HAP-1 (cell line): ENCODE measurements around the gene GLIS2.
A peak's percentile ranks its signal among the peaks of the same experiment; 100 is the strongest.

Experiments used
- DNase-seq, 2 experiments: peaks; one replicate each; pipeline ENCODE4 v3.0.0-alpha.2; 2016 to 2020; ENCODE audit warnings: low spot score in 2 of 2
- H3K27me3 ChIP-seq: fragments of 250-450 bp; sonication (Bioruptor Pico); 2 replicates; pipeline ENCODE4 v1.5.1; 2020; ENCODE audit warnings: low read depth, mild to moderate bottlenecking, moderate library complexity
- H3K36me3 ChIP-seq: fragments of 250-450 bp; sonication (Bioruptor Pico); replicated peaks from 2 replicates; pipeline ENCODE4 v1.5.1; 2020; ENCODE audit warnings: mild to moderate bottlenecking
- H3K4me1 ChIP-seq: fragments of 250-450 bp; sonication (Bioruptor Pico); 2 replicates; pipeline ENCODE4 v1.5.1; 2020; ENCODE audit warnings: mild to moderate bottlenecking
- H3K4me3 ChIP-seq: fragments of 250-450 bp; sonication (Bioruptor Pico); 2 replicates; pipeline ENCODE4 v1.5.1; 2020; ENCODE audit warnings: mild to moderate bottlenecking, moderate library complexity
- H3K9me3 ChIP-seq: fragments of 250-450 bp; sonication (Bioruptor Pico); 2 replicates; pipeline ENCODE4 v1.5.1; 2020; ENCODE audit warnings: mild to moderate bottlenecking, moderate library complexity
- in situ Hi-C: fragments of 300-500 bp; cut with MboI; formaldehyde crosslinking; loops from 3 replicates; pipeline ENCODE4 v1.14.3; 2020; ENCODE audit warnings: low sequenced_read_pairs, inconsistent platforms, mixed read lengths

GLIS2 gene

GRCh38 chr16:4307215-4308037 lies 8.4 kb upstream of the GLIS2 start:
- Histone ChIP-seq H3K4me1 (peaks cover 9% of the 10 kb centered on the region), H3K4me3 (peak overlapping the region; percentile 66), H3K27me3 (no peaks in the 10 kb centered on the region), H3K9me3 (no peaks in the 10 kb centered on the region), H3K36me3 (peaks cover 12% of the 10 kb centered on the region)
- DNase-seq = peak; percentile 90 to 97
- in situ Hi-C loops = no loop called here

GRCh38 chr16:4309102-4309832 lies 6.6 kb upstream of the GLIS2 start:
- DNase-seq = no peak
- in situ Hi-C loops = no loop called here
- H3K9me3 ChIP-seq = no peaks in the 10 kb centered on the region
- H3K4me3 ChIP-seq = no peak overlapping the region
- H3K36me3 ChIP-seq = peaks cover 10% of the 10 kb centered on the region
- peaks cover 13% of the 10 kb centered on the region for H3K4me1 ChIP-seq
- H3K27me3 ChIP-seq = no peaks in the 10 kb centered on the region

DNA sequence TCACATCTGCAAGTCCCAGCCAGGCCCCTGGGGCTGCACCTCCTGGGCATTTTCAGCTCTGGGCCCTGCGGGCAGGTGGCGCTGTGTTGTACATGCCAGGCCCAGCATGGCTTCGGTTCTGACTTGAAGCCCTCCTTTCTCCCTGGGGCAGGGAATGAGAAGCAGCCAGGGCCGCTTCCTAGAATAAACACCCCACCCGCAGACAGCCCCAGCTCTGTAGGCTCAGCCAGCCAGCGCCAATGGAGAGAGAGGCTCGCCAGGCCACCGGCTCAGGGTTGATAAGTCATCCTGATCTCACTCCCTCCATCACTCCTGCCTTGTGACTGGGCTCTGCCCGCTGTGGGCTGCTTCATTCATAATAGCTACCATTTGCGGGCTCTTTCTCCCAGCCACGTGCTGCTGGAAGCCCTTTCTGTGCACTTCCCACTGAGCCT lies 6.0 kb upstream of the GLIS2 start:
- in situ Hi-C loops = no loop called here

DNA sequence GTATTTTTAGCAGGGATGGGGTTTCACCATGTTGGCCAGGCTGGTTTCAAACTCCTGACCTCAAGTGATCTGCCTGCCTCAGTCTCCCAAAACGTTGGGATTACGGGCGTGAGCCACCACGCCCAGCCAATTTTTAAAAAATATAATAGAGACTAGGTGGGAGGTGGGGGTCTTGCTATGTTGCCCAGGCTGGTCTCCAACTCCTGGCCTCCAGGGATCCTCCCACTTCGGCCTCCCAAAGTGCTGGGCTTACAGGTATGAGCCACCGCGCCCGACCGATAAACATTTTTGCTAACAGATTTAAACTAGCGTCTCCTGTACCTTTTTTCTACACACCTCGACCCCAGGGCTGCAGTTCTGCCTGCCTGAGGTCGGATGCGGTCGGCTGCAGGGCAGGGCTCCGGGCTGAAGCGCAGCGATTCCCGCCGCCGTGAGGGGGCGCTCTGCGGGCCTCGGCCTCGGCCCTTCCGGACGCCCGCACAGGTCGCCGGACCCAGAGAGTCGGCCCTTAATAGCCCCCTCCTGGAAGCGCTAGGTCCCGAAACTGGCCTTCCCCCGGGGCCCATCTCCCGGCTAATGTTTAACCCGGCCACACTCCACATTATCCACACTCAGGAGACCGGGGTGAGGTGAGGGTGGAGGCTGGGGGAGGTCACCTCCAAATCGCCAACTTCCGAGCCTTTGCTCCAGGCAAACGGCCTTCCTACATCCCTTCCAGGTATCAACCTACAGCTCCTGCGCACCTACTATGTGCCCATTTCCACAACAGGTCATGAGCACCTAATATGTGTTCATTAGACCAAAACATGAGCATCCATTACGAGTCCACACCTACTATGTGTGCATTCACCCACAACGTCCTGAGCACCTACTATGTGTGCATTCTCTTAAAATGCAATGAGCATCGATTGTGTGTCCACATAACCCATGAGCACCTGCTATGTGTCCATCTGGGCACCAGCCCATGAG lies 2.0 kb upstream of the GLIS2 start:
- in situ Hi-C loops = no loop called here
- H3K4me1 ChIP-seq = peaks cover 30% of the 10 kb centered on the region
- H3K36me3 ChIP-seq = no peaks in the 10 kb centered on the region
- DNase-seq = peak; percentile 19 to 83
- no peaks in the 10 kb centered on the region for H3K9me3 ChIP-seq
- peak overlapping the region; percentile 16 for H3K4me3 ChIP-seq
- no peaks in the 10 kb centered on the region for H3K27me3 ChIP-seq

More for the DNA sequence above, 6.0 kb upstream of the GLIS2 start:
- Histone ChIP-seq H3K27me3 (no peaks in the 10 kb centered on the region), H3K4me3 (no peak overlapping the region), H3K4me1 (peaks cover 17% of the 10 kb centered on the region), H3K36me3 (peaks cover 10% of the 10 kb centered on the region), H3K9me3 (no peaks in the 10 kb centered on the region)
- peak in 1 of 2 experiments; percentile 44 for DNase-seq

DNA sequence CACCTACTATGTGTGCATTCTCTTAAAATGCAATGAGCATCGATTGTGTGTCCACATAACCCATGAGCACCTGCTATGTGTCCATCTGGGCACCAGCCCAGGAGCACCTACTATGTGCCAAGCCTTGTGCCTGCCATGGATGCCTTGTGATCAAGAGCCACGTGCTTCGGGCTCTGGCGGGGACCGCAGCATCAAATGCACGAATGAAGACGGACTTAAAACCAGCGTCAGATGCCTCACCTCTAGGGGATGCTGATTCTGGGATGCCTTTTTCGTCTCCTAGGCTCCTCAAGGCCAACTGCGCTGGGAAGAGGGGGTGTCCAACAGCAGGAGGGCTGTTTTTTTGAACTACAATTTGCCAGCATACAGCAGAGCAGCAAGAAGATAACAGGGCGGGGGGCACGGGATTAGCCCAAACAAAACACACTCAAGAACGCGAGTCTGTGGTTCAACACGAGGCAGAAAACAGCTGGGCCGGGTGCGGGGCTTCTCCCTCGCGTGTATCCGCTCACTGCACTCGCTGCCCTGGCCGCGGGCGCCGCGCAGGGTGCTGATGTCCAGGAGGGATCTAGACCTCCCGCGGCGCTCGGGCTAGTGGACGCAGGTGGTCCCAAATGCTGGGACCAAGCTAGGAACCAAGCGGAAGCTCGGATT lies 1.2 kb upstream of the GLIS2 start:
- DNase-seq = peak; percentile 55 to 63

DNA sequence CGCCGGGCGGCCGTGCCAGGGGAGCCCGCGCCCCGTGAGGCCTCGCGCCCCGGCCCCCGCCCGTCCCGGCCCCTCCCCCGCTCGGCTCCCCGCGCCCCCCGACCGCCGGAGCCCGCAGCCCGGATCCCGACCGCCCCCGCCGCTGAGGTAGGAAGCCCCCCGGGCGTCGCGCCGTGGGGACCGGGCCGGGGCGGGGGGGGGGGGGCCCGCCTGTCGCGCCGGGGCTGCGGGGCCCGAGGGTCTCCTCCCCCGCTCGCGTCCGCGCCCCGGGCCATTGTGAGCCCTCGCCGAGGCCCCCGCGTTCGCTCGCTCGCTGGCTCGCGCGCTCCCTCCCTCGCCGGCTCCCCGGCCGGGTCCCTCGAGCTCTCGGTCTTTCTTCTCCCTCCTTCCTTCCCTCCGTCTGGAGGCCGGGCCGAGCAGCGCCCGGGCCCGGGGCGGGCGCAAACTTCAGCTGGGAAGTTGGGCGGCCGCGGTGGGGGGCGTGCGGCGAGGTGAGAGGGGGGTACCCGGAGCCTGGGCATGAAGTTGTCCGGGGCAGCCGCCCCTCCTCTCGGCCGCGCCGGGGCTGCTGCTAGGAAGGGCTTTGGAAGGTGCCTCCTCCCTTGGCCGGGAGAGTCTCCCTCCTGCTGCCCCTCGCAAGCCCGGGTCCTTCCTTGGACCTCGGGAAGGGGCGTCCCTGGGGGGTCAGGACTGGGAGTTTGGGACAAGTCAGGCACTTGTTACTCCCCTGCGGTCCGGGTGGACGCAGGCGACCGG lies 419 bp downstream of the GLIS2 start:
- Histone ChIP-seq H3K4me3 (peak overlapping the region; percentile 65), H3K27me3 (no peaks in the 10 kb centered on the region), H3K4me1 (peaks cover 35% of the 10 kb centered on the region), H3K9me3 (no peaks in the 10 kb centered on the region), H3K36me3 (no peaks in the 10 kb centered on the region)
- no peak for DNase-seq
- in situ Hi-C loops = no loop called here

More for the DNA sequence above, 1.2 kb upstream of the GLIS2 start:
- Histone ChIP-seq H3K4me1 (peaks cover 35% of the 10 kb centered on the region), H3K4me3 (peak overlapping the region; percentile 54), H3K27me3 (no peaks in the 10 kb centered on the region), H3K36me3 (no peaks in the 10 kb centered on the region), H3K9me3 (no peaks in the 10 kb centered on the region)
- in situ Hi-C loops = no loop called here

- no peaks in the 10 kb centered on the region for H3K9me3 ChIP-seq
- H3K27me3 ChIP-seq = no peaks in the 10 kb centered on the region
- DNase-seq = no peak
- peaks cover 35% of the 10 kb centered on the region for H3K4me1 ChIP-seq
- in situ Hi-C loops = no loop called here
- H3K4me3 ChIP-seq = peak overlapping the region; percentile 65
- H3K36me3 ChIP-seq = no peaks in the 10 kb centered on the region
These were observed 1.1 kb downstream of the GLIS2 start for GRCh38 chr16:4316864-4317531.

GRCh38 chr16:4317532-4318450 lies 1.9 kb downstream of the GLIS2 start:
- Histone ChIP-seq H3K4me3 (peak overlapping the region; percentile 65), H3K27me3 (no peaks in the 10 kb centered on the region)
- in situ Hi-C loops = no loop called here

DNA sequence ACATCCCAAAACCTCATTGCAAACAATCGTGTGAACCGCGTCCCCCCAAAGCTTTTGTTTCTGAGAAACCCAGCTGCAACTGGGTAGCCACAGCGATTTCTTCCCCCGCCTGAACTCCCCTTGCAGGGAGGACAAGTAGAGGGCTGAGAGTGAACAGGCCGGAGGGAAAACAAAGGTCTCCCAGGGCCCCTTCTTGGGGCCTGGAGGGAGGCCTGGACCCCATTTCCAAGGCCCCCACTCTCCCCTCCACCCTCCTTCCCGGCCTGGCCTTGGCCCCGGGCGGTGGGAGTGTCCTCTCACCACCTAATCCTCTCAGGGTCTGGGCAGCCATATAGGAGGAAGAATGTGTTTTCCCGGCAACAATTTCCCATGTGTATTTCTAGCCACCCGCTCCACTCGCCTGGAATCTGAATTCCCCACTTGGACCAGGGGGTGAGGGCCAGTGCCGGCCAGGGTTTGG lies 2.6 kb downstream of the GLIS2 start:
- Histone ChIP-seq H3K36me3 (no peaks in the 10 kb centered on the region), H3K4me3 (peak overlapping the region; percentile 3; the same call in 1 of the 2 replicates), H3K9me3 (no peaks in the 10 kb centered on the region), H3K27me3 (no peaks in the 10 kb centered on the region), H3K4me1 (peaks cover 35% of the 10 kb centered on the region)
- DNase-seq = peak; percentile 49 to 77
- in situ Hi-C loops = no loop called here

More at GRCh38 chr16:4317532-4318450, 1.9 kb downstream of the GLIS2 start:
- Histone ChIP-seq H3K36me3 (no peaks in the 10 kb centered on the region), H3K4me1 (peaks cover 35% of the 10 kb centered on the region), H3K9me3 (no peaks in the 10 kb centered on the region)
- no peak for DNase-seq

- Histone ChIP-seq H3K4me3 (peak overlapping the region; percentile 3; the same call in 1 of the 2 replicates), H3K4me1 (peaks cover 34% of the 10 kb centered on the region), H3K27me3 (no peaks in the 10 kb centered on the region), H3K9me3 (no peaks in the 10 kb centered on the region), H3K36me3 (no peaks in the 10 kb centered on the region)
- DNase-seq = no peak
- in situ Hi-C loops = no loop called here
These were observed 3.1 kb downstream of the GLIS2 start for GRCh38 chr16:4318967-4319366.
